HG03095 (cell line): ENCODE results near the gene DAGLA.

ENCODE experiments used
- ATAC-seq: cut with Tn5 transposase; IDR thresholded peaks from one replicate; pipeline ENCODE4 v1.9.1; 2021; ENCODE audit warnings: moderate library complexity; ENCODE audit not compliant: unreplicated experiment

Gene DAGLA

DNA sequence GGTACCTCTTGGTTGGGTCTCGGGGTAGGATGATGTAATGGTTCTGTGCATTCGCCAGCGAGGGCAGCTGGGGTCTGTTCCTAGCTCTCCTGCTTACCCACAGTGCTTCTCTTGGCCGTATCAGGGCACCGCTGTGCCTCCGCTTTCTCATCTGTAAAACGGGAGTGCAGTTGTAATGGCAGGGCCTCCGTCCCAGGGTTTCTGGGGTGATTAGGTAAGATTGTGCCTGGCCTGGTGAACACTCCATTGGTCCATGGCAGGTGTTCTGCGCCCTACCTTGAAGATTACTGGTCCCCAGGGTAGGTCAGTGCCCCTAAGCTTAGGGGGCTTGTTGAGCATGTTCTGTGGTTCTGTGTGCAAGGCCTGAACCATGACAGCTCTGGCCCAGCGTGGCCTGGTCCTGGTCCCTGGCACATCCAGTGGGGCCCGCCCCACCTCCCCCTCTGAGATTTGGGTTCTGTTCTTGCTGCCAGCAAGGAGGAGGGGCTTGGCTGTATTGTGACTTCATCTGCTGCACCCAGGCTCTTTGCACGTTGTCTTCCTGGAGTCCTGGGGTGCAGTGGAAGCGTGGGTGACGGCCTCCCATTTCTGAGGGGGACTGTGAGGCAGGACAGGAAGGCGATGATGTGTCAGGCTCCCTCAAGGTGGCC is 77.1 kb downstream of the DAGLA start:
- ATAC-seq, result no peak

DNA sequence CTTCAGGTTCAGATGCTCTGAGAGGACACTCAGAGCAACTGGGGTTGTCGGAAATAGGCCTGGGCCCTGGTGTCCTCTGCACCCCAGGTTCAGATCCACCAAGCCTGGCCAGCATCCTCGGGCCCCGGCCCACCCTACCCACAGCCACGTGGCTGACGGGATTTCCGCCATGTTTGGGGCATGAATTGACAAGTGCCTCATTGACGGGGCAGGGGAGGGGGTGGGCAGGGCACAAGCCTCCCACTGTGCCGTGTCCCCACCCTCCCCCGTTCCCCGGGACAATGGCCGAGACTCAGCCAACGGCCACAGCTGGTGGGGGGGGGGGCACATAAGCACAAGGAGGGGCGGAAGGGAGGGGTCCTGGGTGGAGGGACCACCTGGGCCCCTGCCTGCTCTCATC is 80.8 kb downstream of the DAGLA start:
- no peak for ATAC-seq

DNA sequence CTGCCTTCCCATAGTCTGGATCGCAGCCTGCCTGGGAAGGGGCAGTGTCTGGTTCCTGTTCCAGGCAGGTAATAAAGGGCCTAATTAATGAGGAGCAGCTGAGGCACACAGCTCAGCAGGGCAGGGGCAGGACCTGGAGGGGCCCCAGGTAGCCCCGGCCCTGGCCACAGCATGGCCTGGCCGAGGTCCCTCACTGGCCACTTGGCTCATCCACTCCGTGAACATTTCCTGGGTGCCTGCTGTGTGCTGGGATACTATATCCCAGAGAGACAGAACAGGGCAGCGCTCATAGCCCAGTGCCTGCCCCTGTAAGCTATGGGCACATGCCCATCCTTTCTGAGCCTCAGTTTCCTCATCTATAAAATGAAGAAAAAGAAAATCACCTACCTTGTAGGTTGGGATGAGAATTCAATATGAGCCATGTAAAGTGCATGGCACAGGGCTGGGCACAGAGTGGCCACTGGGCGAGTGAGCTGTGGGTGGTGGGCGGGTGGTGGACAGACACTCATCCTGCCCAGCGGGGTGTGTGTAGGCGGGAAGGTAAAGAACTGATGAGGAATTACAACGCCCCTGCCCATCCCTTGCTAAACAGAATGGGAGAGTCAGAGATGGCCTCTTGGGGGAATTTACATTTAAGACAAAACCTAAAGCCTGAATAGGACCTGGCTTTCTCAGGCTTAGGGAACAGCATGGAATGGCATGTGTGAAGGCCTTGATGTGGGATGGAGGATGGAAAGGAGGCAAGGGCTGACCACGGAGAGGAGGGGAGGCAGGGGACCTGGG is 81.4 kb downstream of the DAGLA start:
- no peak for ATAC-seq

- no peak for ATAC-seq
These were observed 82.0 kb downstream of the DAGLA start for GRCh38 chr11:61762223-61762615.

DNA sequence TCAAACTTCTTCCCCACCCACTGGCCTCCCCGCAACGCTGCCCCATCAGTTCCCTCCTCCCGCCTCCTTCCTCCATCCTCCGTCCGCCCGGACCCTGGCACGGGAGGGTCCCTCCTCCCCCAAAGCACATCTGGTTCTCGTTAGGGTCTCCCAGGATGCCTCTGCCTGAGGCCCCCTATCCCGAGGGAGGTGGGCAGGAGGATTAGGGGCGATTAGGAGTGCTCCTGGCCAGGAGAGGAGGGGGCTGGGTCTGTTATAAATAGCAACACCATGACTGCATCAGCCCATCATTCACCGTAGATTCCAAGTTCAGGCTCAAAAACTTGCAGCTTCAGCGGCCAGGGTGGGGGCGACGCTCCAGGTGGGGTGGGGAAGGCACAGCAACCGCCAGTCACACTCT is 82.6 kb downstream of the DAGLA start:
- no peak for ATAC-seq

DNA sequence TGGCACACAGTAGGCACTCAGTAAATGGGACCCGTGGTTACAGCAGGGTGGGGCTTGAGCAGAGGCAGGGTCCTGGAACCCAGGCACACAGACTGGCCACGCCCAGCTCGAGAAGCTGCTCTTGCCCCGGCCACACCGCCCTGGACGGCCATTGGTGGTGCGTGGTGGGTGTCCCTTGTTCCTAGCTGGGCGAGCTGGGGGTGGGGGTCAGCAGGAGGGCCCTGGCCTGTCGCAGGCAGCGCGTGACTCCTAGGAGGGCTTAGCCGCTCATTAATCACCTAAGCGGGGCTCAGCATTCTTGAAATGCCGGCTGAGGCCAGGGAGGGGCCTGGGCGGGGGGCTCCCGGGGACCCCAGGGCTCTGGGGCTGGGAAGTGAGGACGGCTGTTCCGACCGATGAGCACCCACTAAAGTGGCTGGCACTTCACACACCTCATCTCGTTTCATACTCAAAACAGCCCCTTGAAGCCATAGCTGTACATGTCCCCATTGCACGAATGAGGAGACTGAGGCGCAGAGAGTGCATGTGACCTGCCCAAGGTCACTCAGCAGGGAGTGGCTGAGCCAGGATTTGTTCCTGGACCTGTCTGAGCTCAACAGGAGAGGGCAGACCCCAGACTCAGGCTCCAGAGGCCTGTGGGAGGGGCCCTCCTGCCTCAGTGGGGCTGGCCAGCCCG is 83.9 kb downstream of the DAGLA start:
- ATAC-seq, result no peak

GRCh38 chr11:61764606-61765260 is 84.5 kb downstream of the DAGLA start:
- ATAC-seq, result no peak

- ATAC-seq, result no peak
These were observed 85.5 kb downstream of the DAGLA start for GRCh38 chr11:61765550-61766253.

- no peak for ATAC-seq
These were observed 86.2 kb downstream of the DAGLA start for GRCh38 chr11:61766353-61766841.

GRCh38 chr11:61768376-61769076 is 88.3 kb downstream of the DAGLA start:
- no peak for ATAC-seq

DNA sequence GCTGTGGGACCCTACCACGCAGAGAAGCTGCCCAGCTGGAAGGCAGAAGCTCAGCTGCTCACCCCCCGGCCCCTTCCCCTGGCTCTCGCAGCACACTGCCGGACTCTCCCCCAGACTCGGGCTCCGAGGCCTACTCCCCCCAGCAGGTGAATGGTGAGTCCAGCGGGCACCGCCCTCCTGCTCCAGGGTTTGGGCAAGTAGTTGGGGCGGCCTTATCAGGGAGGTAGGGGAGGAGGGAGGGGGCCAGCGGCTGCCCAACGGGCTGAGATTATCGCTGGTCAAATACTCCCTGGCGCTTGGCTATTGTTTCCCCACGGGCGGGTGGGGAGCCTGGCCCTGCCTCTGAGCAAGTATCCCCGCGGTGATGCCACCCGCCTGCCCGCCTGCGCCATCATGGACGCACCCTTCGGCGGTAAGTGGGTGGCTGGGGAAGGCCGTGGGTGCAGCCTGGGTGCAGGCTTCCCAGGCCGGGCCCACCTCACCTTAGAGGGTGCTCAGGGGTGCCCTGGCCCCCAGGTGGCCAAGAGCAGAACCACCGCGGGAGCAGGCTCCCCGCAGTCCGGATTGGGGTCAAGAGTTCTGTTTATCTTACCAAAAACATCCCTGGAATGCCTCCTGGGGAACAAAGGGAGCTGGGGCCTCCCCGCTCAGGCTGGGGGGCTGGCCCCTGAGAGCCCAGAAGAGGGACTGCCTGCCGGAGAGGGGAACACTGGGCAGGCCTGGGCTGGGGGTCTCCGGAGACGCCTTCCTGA is 89.2 kb downstream of the DAGLA start:
- no peak for ATAC-seq

GRCh38 chr11:61769946-61770683 is 89.9 kb downstream of the DAGLA start:
- ATAC-seq, result no peak

DNA sequence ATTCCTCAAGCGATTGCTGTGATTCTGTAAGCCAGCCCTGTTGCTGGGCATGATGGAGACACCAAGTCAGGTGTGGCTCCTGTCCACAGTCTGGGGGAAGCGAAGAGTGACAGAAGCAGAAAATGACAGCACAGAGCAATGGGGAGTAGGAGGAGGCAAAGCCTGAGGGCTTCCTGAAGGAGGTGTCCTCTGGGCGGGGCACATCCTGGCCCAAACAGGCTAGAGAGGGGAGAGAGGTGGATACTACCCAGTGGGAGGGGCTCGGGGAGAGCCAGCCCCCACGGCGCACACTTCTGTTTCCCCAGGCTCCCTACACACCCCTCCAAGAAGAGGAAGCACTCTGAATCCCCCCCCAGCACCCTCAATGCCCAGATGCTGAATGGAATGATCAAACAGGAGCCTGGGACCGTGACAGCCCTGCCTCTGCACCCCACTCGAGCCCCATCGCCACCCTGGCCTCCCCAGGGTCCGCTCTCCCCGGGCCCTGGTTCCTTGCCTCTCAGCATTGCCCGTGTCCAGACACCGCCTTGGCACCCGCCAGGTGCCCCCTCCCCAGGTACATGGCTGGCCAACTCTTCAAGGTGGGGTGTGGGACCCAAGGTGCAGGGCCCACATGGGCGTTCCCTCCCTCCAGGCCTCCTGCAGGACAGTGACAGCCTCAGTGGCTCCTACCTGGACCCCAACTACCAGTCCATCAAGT is 91.2 kb downstream of the DAGLA start:
- no peak for ATAC-seq

- no peak for ATAC-seq
These were observed 91.8 kb downstream of the DAGLA start for GRCh38 chr11:61771985-61772455.

GRCh38 chr11:61773356-61773755 is 93.2 kb downstream of the DAGLA start:
- ATAC-seq, result no peak

DNA sequence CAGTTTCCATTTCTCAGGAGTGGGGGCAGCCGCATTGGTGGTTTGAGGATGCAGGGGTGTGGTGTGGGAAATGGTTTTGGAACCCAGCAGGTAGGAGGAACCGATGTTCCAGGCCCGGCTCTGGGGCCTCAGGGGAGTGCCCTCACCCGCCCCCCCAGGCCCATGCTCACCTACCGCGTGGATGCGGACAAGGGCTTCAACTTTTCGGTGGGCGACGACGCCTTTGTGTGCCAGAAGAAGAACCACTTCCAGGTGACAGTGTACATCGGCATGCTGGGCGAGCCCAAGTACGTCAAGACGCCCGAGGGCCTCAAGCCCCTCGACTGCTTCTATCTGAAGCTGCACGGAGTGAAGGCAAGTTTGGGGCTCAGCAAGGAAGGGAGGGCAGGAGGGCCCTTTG is 93.6 kb downstream of the DAGLA start:
- no peak for ATAC-seq

DNA sequence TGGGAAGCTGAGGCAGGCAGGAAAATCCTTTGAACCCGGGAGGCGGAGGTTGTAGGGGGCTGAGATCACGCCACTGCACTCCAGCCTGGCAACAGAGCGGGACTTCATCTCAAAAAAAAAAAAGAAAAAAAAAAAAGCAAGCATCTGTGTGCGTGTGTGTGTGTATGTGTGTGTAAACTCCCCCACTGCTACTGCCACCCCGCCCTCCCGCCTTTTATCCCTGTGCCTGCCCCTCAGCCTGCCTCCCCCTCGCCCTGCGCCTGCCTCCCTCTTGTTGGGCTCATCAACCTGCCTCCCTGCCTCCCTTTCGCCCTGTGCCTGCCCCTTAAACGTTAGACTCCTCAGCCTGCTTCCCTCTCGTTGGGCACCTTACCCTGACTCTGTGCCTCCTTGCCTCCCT is 94.2 kb downstream of the DAGLA start:
- ATAC-seq, result no peak

DNA sequence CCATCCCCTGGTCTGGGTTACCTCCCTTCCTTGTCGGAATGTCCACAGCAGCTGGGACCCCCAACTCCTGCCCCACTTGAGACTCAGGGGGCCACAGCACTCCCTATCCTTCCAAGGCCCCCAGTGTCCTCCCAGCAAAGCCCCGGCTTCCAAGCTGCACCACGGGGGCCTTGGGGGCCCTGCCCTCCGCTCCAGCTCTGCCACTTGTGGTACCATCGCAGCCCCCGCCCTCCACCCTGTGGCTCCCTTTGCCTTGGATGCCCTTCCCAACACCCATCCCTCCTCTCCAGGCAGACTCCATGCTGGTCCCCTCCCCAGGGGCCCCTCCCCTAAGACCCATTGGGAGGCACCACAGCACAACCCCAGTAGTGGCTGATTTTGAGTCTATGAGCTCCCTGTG is 94.9 kb downstream of the DAGLA start:
- ATAC-seq, result no peak
